Activated gamma-delta T cell treated with Interleukin-2 at 50 U/mL for 16 hours (primary cell): Measurements from ENCODE around the gene SLC7A10.
"Not testable (repeated sequence)": the region's sequence is repeated elsewhere in the genome, so short reads cannot be mapped to it uniquely, and the experiment has no call there.

Source experiments
- DNase-seq: peaks from one replicate; pipeline ENCODE4 v3.0.0-alpha.2; 2020

The SLC7A10 gene

GRCh38 chr19:33175156-33175782 is 50.4 kb downstream of the SLC7A10 start:
- DNase-seq = no peak

GRCh38 chr19:33174186-33174585 is 51.5 kb downstream of the SLC7A10 start:
- DNase-seq = no peak

- DNase-seq = no peak
Observed at GRCh38 chr19:33171916-33172359, 53.7 kb downstream of the SLC7A10 start.

- no peak for DNase-seq
Observed at GRCh38 chr19:33171222-33171795, 54.3 kb downstream of the SLC7A10 start.

GRCh38 chr19:33168528-33168927 is 57.1 kb downstream of the SLC7A10 start:
- DNase-seq = no peak

- DNase-seq = no peak
Observed at GRCh38 chr19:33167438-33167837, 58.2 kb downstream of the SLC7A10 start.

GRCh38 chr19:33166037-33166436 is 59.6 kb downstream of the SLC7A10 start:
- not testable (repeated sequence) for DNase-seq

- DNase-seq = no peak
Observed at GRCh38 chr19:33163481-33163880, 62.2 kb downstream of the SLC7A10 start.

GRCh38 chr19:33161201-33161600 is 64.4 kb downstream of the SLC7A10 start:
- DNase-seq = no peak

- DNase-seq = no peak
Observed at GRCh38 chr19:33159893-33160292, 65.8 kb downstream of the SLC7A10 start.

- no peak for DNase-seq
Observed at GRCh38 chr19:33159149-33159548, 66.5 kb downstream of the SLC7A10 start.
